Measurements from ENCODE around the gene LMF2. TPM values are rescaled to one million over a fixed set of nuclear protein-coding genes. Genes with fewer than 3 reads are reported as not detected.
"Not testable (repeated sequence)": the region's sequence is repeated elsewhere in the genome, so short reads cannot be mapped to it uniquely, and the experiment has no call there.

LMF2 gene
- total RNA-seq, 3 donors from 2014 or later: 68.7 to 79.9 (median 72.2) TPM

DNA sequence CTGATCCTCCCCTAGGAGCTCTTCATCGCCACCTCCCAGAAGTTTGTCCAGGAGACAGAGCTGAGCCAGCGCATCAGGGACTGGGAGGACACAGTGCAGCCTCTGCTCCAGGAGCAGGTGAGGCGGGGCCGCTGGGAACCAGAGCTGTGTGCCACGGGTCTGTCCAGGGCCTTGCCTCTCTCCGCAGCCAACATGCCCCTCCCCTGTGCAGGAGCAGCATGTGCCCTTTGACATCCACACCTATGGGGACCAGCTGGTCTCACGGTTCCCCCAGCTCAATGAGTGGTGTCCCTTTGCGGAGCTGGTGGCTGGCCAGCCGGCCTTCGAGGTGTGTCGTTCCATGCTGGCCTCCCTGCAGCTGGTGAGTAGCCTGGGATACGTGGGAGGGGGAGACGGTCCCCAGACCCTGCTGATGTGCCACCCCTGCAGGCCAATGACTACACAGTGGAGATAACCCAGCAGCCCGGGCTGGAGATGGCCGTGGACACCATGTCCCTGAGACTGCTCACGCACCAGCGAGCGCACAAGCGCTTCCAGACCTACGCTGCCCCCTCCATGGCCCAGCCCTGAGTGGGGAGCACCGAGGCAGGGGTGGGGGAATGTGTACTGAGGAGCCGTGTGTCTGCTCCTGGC is 15.4 kb upstream of the LMF2 start:
- H3K27me3 Mint-ChIP-seq (ENCODE audit: low read depth): no peaks in the 10 kb centered on the region
- ATAC-seq (no peak), DNase-seq (no peak)
- no peaks in the 10 kb centered on the region for H3K9me3 Mint-ChIP-seq
- H3K36me3 Mint-ChIP-seq (ENCODE audit: insufficient read depth): peaks cover 12% of the 10 kb centered on the region
- H3K4me1 Mint-ChIP-seq (ENCODE audit: low read depth): peaks cover 19% of the 10 kb centered on the region
- peak overlapping the region; percentile 52 for H3K4me3 Mint-ChIP-seq

DNA sequence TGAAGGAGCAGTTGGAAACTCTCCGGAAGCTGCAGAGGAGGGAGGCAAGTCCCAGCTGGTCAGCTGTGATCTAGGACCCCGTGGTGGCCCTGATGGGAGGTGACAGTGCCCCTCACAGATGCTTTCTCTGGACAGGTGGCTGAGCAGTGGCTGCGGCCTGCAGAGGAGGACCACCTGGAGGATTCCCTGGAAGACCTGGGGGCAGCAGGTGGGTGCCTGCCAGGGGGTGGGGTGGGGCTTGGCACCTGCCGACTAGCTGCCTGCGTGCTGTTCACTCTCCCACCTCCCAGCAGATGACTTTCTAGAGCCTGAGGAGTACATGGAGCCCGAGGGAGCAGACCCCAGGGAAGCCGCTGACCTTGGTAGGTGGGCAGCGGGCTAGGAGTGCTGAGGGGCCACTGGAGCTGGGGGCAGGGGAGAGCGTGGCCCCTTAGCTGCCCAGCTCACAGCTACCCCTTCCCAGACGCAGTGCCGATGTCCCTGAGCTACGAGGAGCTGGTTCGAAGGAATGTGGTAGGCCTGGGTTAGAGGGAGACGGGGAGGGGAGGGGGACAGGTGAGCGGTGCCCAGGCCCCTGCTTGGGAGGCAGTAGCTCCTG is 14.8 kb upstream of the LMF2 start:
- ATAC-seq (no peak), DNase-seq (no peak)
- peaks cover 16% of the 10 kb centered on the region for H3K36me3 Mint-ChIP-seq (ENCODE audit: insufficient read depth)
- H3K4me3 Mint-ChIP-seq: no peak overlapping the region
- H3K27me3 Mint-ChIP-seq (ENCODE audit: low read depth): no peaks in the 10 kb centered on the region
- H3K4me1 Mint-ChIP-seq (ENCODE audit: low read depth): peaks cover 12% of the 10 kb centered on the region
- no peaks in the 10 kb centered on the region for H3K9me3 Mint-ChIP-seq

DNA sequence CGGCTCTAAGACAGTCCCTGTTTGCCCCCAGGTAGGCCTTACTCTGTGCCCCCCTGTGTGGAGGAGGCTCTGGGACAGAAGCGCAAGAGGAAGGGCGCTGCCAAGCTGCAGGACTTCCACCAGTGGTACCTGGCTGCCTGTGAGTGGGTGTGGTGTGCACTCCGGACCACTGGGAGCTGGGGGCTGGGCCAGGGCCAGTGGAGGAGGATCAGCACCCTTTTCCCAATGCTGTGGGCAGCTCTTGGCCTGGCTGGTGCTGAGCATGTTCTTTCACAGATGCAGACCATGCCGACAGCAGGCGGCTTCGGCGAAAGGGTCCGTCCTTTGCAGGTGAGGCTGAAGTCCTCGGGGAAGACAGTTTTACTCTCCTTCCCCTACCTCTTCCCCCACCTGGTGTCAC is 14.2 kb upstream of the LMF2 start:
- Mint-ChIP-seq H3K36me3 (ENCODE audit: insufficient read depth) (peaks cover 16% of the 10 kb centered on the region), H3K4me3 (no peak overlapping the region), H3K27me3 (ENCODE audit: low read depth) (no peaks in the 10 kb centered on the region), H3K9me3 (no peaks in the 10 kb centered on the region), H3K4me1 (ENCODE audit: low read depth) (peaks cover 6% of the 10 kb centered on the region)
- no peak for ATAC-seq
- DNase-seq: no peak

DNA sequence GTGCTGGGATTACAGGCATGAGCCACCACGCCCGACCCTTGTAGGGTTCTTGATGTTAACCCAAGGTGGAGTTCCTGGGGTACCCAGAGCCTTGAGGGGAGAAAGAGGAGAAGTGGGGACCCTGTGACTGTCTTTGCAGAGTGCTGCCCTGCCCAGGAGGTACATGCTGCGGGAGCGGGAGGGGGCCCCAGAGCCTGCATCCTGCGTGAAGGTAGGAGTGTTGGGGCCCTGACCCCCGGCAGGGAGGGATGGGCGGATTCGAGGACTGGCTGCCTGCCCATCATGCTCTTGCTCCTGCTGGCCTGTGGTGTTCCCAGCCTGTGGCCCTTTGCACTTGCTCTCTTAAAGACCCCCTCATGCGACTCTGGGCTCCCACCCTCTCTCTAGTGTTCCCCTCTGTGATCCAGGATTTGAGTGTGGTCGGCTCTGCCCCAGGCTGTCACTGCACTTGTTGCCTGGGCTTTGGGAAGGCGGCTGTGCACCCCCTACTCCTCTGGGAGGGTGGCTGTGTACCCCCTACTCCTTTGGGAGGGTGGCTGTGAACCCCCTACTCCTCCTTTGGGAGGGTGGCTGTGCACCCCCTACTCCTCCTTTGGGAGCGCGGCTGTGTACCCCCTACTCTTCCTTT is 13.4 kb upstream of the LMF2 start:
- Mint-ChIP-seq H3K9me3 (no peaks in the 10 kb centered on the region), H3K27me3 (ENCODE audit: low read depth) (no peaks in the 10 kb centered on the region)

DNA sequence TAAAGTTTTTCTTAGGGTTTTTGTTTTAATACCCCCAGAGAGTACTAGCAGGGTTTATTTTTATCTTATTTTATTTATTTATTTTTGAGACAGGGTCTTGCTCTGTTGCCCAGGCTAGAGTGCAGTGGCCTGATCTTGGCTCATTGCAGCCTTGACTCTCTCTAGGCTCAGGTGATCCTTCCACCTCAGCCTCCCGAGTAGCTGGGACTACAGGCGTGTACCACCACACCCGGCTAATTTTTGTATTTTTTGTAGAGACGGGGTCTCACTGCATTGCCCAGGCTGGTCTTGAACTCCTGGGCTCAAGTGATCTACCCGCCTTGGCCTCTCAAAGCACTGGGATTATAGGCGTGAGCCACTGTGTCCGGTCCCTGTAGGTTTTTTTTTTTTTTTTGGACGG is 12.7 kb upstream of the LMF2 start:
- H3K27me3 Mint-ChIP-seq (ENCODE audit: low read depth); H3K4me3 Mint-ChIP-seq; DNase-seq; ATAC-seq; H3K9me3 Mint-ChIP-seq; H3K4me1 Mint-ChIP-seq (ENCODE audit: low read depth): not testable (repeated sequence)
- peaks cover 21% of the 10 kb centered on the region for H3K36me3 Mint-ChIP-seq (ENCODE audit: insufficient read depth)

More for the DNA sequence above, 13.4 kb upstream of the LMF2 start:
- DNase-seq (no peak), ATAC-seq (no peak)
- H3K4me3 Mint-ChIP-seq: no peak overlapping the region
- H3K36me3 Mint-ChIP-seq (ENCODE audit: insufficient read depth): peaks cover 17% of the 10 kb centered on the region
- peaks cover 4% of the 10 kb centered on the region for H3K4me1 Mint-ChIP-seq (ENCODE audit: low read depth)

DNA sequence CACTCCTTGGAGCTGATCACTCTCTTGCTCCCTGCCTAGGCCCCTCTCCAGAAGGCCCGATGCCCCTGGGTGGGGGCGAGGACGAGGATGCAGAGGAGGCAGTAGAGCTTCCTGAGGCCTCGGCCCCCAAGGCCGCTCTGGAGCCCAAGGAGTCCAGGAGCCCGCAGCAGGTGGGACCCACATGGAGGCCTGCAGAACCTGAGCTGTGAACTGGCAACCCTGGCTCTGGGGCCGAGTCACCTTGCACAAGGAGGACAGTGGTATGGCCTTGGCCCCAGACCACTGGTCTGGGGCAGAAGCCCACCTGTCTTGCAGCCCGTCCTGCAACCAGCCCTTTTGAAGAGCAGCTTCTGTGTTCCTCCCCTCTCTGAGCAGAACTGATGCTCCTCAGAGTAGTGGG is 11.6 kb upstream of the LMF2 start:
- H3K27me3 Mint-ChIP-seq (ENCODE audit: low read depth): no peaks in the 10 kb centered on the region
- peaks cover 2% of the 10 kb centered on the region for H3K4me1 Mint-ChIP-seq (ENCODE audit: low read depth)
- ATAC-seq: no peak
- no peak overlapping the region for H3K4me3 Mint-ChIP-seq
- H3K36me3 Mint-ChIP-seq (ENCODE audit: insufficient read depth): peaks cover 20% of the 10 kb centered on the region
- DNase-seq: no peak
- H3K9me3 Mint-ChIP-seq: no peaks in the 10 kb centered on the region

DNA sequence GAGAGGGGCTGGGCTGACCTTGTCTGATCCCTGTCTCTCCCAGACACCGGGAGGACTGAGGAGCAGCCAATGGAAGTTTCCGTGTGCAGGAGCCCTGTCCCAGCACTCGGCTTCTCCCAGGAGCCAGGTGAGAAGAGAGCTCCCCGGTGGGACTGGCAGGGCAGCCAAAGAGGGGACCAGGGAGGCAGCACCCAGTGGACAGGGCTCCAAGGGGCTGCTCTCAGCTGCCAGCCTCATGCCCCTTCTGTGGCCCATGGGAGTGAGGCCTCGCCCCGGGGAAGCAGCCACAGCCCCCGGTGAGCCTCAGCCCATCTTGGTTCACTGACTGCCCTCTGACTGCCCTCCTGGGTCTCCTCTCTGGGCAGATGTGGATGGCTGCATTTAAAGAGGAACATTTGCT is 11.1 kb upstream of the LMF2 start:
- no peaks in the 10 kb centered on the region for H3K9me3 Mint-ChIP-seq

DNA sequence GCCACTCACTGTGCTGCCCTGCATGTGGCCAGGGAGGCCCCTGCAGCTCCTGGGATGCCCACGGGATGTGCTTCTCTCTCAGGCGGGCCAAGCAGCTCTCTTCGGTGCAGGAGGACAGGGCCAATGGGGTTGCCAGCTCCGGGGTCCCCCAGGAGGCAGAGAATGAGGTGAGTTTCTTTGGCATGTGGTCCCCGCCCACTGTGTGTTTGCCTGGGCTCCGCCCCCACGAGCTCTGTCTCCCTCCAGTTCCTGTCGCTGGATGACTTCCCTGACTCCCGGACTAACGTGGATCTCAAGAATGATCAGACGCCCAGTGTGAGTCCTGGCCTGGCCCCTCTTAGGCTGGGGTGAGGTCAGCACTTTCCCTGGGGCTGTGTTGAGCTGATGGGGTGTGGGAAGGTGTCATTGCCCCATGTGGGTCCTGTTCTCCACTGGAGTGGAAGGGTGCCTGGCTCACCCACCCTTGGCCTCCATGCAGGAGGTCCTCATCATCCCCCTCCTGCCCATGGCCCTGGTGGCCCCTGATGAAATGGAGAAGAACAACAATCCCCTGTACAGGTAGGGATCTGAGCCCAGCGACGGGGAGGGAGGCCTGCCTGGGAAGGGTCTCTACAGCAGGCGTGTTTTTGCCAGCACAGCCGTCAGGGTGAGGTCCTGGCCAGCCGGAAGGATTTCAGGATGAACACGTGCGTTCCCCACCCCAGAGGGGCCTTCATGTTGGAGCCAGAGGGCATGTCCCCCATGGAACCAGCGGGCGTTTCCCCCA is 10.2 kb upstream of the LMF2 start:
- peaks cover 2% of the 10 kb centered on the region for H3K4me1 Mint-ChIP-seq (ENCODE audit: low read depth)
- H3K9me3 Mint-ChIP-seq: no peaks in the 10 kb centered on the region
- no peak for ATAC-seq
- DNase-seq: no peak
- H3K4me3 Mint-ChIP-seq: no peak overlapping the region
- H3K36me3 Mint-ChIP-seq (ENCODE audit: insufficient read depth): peaks cover 13% of the 10 kb centered on the region
- no peaks in the 10 kb centered on the region for H3K27me3 Mint-ChIP-seq (ENCODE audit: low read depth)

More for the DNA sequence above, 11.1 kb upstream of the LMF2 start:
- H3K4me3 Mint-ChIP-seq: no peak overlapping the region
- H3K27me3 Mint-ChIP-seq (ENCODE audit: low read depth): no peaks in the 10 kb centered on the region
- peaks cover 20% of the 10 kb centered on the region for H3K36me3 Mint-ChIP-seq (ENCODE audit: insufficient read depth)
- DNase-seq: no peak
- peaks cover 2% of the 10 kb centered on the region for H3K4me1 Mint-ChIP-seq (ENCODE audit: low read depth)
- ATAC-seq: no peak

DNA sequence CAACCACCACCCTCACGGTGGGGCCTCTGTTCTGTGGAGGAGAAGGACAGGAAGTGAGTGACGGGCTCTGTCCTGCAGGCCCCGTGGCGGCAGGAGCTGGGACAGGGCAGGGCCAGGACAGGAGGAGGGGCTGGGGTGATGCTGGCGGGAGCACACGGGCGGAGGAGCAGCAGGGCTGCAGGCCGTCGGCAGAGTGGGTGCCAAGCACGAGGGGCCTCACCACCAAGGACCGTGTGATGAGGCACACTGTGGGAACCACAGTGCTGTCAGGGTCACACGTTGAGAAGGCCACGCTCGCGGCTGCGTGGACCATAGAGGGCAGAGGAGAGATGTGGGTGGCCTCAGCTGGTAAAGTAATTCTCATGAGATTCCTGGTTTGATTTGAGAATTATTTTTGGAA is 9.4 kb upstream of the LMF2 start:
- H3K4me3 Mint-ChIP-seq: no peak overlapping the region
- no peak for DNase-seq
- peaks cover 2% of the 10 kb centered on the region for H3K4me1 Mint-ChIP-seq (ENCODE audit: low read depth)
- ATAC-seq: no peak
- H3K36me3 Mint-ChIP-seq (ENCODE audit: insufficient read depth): peaks cover 16% of the 10 kb centered on the region
- no peaks in the 10 kb centered on the region for H3K27me3 Mint-ChIP-seq (ENCODE audit: low read depth)
- no peaks in the 10 kb centered on the region for H3K9me3 Mint-ChIP-seq

DNA sequence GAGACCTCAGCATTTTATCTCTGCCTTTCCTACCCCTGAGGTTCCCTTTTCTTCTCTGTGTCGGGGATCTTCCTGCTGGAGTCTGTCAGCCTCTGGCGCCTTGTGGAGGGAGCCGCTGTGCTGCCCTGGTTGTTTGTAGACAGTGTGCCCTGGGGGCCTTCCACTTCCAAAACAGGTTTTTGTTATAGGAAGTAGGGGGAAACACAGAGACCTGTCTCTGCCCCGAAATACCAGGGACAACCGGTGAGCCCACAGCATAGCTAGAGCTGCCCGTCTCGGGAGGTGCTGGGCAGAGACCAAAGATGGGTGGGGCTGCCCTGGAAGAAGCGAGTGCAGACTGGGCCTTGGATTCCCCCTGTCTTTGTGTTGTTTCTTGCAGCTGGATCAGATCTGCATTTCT is 8.6 kb upstream of the LMF2 start:
- H3K27me3 Mint-ChIP-seq (ENCODE audit: low read depth): no peaks in the 10 kb centered on the region
- ATAC-seq (no peak), DNase-seq (no peak)
- H3K36me3 Mint-ChIP-seq (ENCODE audit: insufficient read depth): peaks cover 16% of the 10 kb centered on the region
- H3K4me1 Mint-ChIP-seq (ENCODE audit: low read depth): peaks cover 2% of the 10 kb centered on the region
- no peak overlapping the region for H3K4me3 Mint-ChIP-seq
- H3K9me3 Mint-ChIP-seq: no peaks in the 10 kb centered on the region

DNA sequence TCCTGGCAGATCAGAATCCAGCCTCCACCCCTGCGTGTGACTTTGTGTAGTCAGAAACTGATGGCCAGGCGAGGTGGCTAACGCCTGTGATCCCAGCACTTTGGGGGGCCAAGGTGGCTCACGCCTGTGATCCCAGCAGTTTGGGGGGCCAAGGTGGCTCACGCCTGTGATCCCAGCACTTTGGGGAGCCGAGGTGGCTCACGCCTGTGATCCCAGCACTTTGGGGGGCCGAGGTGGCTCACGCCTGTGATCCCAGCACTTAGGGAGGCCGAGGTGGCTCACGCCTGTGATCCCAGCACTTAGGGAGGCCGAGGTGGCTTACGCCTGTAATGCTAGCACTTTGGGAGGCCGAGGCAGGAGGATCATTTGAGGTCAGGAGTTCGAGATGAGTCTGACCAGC is 5.7 kb upstream of the LMF2 start:
- H3K9me3 Mint-ChIP-seq: no peaks in the 10 kb centered on the region
- DNase-seq: no peak
- H3K36me3 Mint-ChIP-seq (ENCODE audit: insufficient read depth): peaks cover 14% of the 10 kb centered on the region
- no peaks in the 10 kb centered on the region for H3K27me3 Mint-ChIP-seq (ENCODE audit: low read depth)
- peaks cover 15% of the 10 kb centered on the region for H3K4me1 Mint-ChIP-seq (ENCODE audit: low read depth)
- no peak overlapping the region for H3K4me3 Mint-ChIP-seq
- no peak for ATAC-seq

DNA sequence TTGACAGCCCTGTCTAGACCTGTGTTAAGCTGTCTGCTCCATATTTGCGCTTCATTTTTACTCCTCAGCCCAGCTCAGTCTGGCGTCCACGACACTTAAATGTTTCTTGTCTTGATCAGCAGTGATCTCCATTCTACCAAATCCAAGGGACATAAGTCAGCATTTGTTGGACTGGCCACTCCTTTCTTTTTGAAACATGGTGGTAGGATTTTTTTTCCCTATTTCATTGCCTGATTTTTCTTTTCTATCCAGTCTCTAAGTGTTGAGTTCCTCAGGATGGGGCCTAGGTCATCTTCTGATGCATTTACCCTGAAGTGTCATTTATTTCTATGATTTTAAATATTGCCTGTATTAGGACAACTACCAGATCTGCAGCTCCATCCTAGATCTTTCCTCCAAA is 1.4 kb upstream of the LMF2 start:
- Mint-ChIP-seq H3K36me3 (ENCODE audit: insufficient read depth) (peaks cover 3% of the 10 kb centered on the region), H3K4me1 (ENCODE audit: low read depth) (peaks cover 15% of the 10 kb centered on the region), H3K9me3 (no peaks in the 10 kb centered on the region), H3K4me3 (peak overlapping the region; percentile 88), H3K27me3 (ENCODE audit: low read depth) (no peaks in the 10 kb centered on the region)
- DNase-seq: no peak
- no peak for ATAC-seq

DNA sequence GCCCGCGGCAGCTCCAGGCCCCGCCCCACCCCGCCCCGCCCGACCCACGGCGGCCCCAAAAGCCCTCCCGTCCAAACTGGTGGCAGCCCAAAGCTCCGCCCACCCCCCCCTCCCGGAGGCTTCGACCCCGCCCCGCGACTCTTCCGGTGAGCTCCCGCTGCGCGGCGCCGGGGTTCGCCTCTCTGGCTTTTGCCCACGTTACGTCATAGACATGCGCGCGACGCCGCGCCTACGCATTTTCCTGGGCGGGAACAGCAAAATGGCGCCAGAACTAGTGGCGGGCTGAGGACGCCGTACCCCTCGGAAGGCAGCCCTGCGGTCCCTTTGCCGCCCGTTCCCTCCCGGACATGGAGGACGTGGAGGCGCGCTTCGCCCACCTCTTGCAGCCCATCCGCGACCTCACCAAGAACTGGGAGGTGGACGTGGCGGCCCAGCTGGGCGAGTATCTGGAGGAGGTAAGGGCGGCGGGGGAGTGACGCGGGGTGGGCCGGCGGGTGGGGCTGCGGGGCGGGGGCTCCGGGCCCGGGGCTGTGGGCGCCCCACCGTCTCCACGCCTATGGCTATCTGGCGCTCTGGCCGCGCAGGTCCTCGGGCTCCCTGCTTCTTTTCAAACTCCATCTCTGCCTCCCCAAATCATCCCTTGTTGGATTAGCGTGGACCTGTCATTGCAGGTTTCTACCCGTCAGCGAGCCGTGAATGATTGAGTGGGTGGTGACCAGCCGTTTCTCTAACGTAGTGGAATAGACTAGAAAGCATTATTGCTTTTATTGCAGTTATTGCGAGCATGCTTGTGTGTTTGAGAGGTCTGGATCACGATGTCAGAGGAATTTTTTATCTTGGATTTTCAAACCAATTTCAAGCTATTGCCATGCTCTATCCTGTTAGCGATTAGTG is 736 bp upstream of the LMF2 start, which contains the start of gene NCAPH2:
Gene NCAPH2 (plus strand): TSS at position 234 of the 894 bp plus-strand sequence. CDS start 114 bp downstream, at position 348.
- no peaks in the 10 kb centered on the region for H3K9me3 Mint-ChIP-seq
- ATAC-seq (peak; percentile 79 to 82), DNase-seq (peak; percentile 98)
- H3K27me3 Mint-ChIP-seq (ENCODE audit: low read depth): no peaks in the 10 kb centered on the region
- peaks cover 15% of the 10 kb centered on the region for H3K4me1 Mint-ChIP-seq (ENCODE audit: low read depth)
- H3K4me3 Mint-ChIP-seq: peak within 1 kb of the TSS; percentile 96
- peaks cover 3% of the 10 kb centered on the region for H3K36me3 Mint-ChIP-seq (ENCODE audit: insufficient read depth)

All from activated T-cell treated with anti-CD3 and anti-CD28 coated beads, Interleukin-2, amount 50 U/mL, for 4 hours (primary cell).